RWPE2 (cell line): ENCODE data around the gene ZNF639.

Source experiments
- ATAC-seq: fragments of 200-7000 bp; cut with Tn5 transposase; 3 replicates; pipeline ENCODE4 v1.9.1; 2021; ENCODE audit warnings: low read depth
- DNase-seq: peaks from one replicate; pipeline ENCODE4 v3.0.0-alpha.2; 2020; ENCODE audit warnings: low spot score
- H3K27ac ChIP-seq: fragments of 450-650 bp; 2 replicates; pipeline ENCODE4 v1.5.1; 2017; ENCODE audit warnings: mild to moderate bottlenecking; ENCODE audit not compliant: poor library complexity, severe bottlenecking
- H3K27me3 ChIP-seq: fragments of 250-450 bp; sonication (Bioruptor Pico); 2 replicates; pipeline ENCODE4 v1.5.1; 2021; ENCODE audit warnings: mild to moderate bottlenecking, moderate library complexity; ENCODE audit not compliant: insufficient read depth, poor library complexity, severe bottlenecking
- H3K36me3 ChIP-seq: fragments of 250-450 bp; sonication (Bioruptor Pico); 2 replicates; pipeline ENCODE4 v1.5.1; 2020; ENCODE audit warnings: low read depth, mild to moderate bottlenecking, moderate library complexity
- H3K4me1 ChIP-seq: fragments of 250-450 bp; sonication (Bioruptor Pico); 2 replicates; pipeline ENCODE4 v1.5.1; 2021; ENCODE audit warnings: mild to moderate bottlenecking, moderate library complexity; ENCODE audit not compliant: insufficient read depth, poor library complexity, severe bottlenecking
- H3K4me3 ChIP-seq: fragments of 250-450 bp; sonication (Bioruptor Pico); 2 replicates; pipeline ENCODE4 v1.5.1; 2021; ENCODE audit warnings: mild to moderate bottlenecking, moderate library complexity; ENCODE audit not compliant: severe bottlenecking
- H3K9me3 ChIP-seq: fragments of 250-450 bp; sonication (Bioruptor Pico); 2 replicates; pipeline ENCODE4 v1.5.1; 2021; ENCODE audit warnings: mild to moderate bottlenecking, moderate library complexity; ENCODE audit not compliant: severe bottlenecking
- CTCF ChIP-seq: fragments of 450-650 bp; IDR thresholded peaks from one replicate; pipeline ENCODE4 v1.5.1; 2017; ENCODE audit warnings: mild to moderate bottlenecking, moderate library complexity; ENCODE audit not compliant: poor library complexity, severe bottlenecking

The ZNF639 gene

GRCh38 chr3:179369621-179370020 is 46.8 kb downstream of the ZNF639 start:
- Histone ChIP-seq H3K4me1 (no peaks in the 10 kb centered on the region), H3K36me3 (peaks cover 67% of the 10 kb centered on the region), H3K4me3 (no peak overlapping the region), H3K27ac (no peak overlapping the region), H3K27me3 (no peaks in the 10 kb centered on the region), H3K9me3 (no peaks in the 10 kb centered on the region)
- TF ChIP-seq CTCF, result no peak
- no peak for DNase-seq
- no peak for ATAC-seq

- Histone ChIP-seq H3K9me3 (no peaks in the 10 kb centered on the region), H3K27me3 (no peaks in the 10 kb centered on the region), H3K27ac (no peak overlapping the region), H3K36me3 (peaks cover 64% of the 10 kb centered on the region), H3K4me3 (no peak overlapping the region), H3K4me1 (no peaks in the 10 kb centered on the region)
- no peak for TF ChIP-seq CTCF
- ATAC-seq, result no peak
- no peak for DNase-seq
Observed at GRCh38 chr3:179373938-179374337, 51.1 kb downstream of the ZNF639 start.

- Histone ChIP-seq H3K36me3 (peaks cover 67% of the 10 kb centered on the region), H3K27ac (no peak overlapping the region), H3K4me1 (no peaks in the 10 kb centered on the region), H3K27me3 (no peaks in the 10 kb centered on the region), H3K4me3 (no peak overlapping the region), H3K9me3 (no peaks in the 10 kb centered on the region)
- no peak for ATAC-seq
- no peak for TF ChIP-seq CTCF
- DNase-seq, result no peak
Observed at GRCh38 chr3:179375091-179375999, 52.5 kb downstream of the ZNF639 start.

- H3K4me1 ChIP-seq, result no peaks in the 10 kb centered on the region
- H3K27me3 ChIP-seq, result no peaks in the 10 kb centered on the region
- ATAC-seq, result no peak
- no peak overlapping the region for H3K27ac ChIP-seq
- no peak for DNase-seq
- no peaks in the 10 kb centered on the region for H3K9me3 ChIP-seq
- TF ChIP-seq CTCF, result no peak
- no peak overlapping the region for H3K4me3 ChIP-seq
- H3K36me3 ChIP-seq, result peaks cover 72% of the 10 kb centered on the region
Observed at GRCh38 chr3:179376474-179376873, 53.6 kb downstream of the ZNF639 start.
